ENCODE data around the gene CTNNA3.

Gene CTNNA3

GRCh38 chr10:66246177-66246576 lies 1449.8 kb downstream of the CTNNA3 start:
- no peaks in the 10 kb centered on the region for H3K4me1 ChIP-seq
- no peak for TF ChIP-seq CTCF (IDR thresholded peaks at IDR 0.05)
- no peaks in the 10 kb centered on the region for H3K9me3 ChIP-seq (ENCODE audit: control insufficient read depth, low read length)
- H3K9ac ChIP-seq, result no peak overlapping the region
- H3K27ac ChIP-seq, result no peak overlapping the region
- H3K4me3 ChIP-seq (ENCODE audit: low read depth, low read length), result no peak overlapping the region
- no peaks in the 10 kb centered on the region for H3K36me3 ChIP-seq (ENCODE audit: control insufficient read depth, insufficient read depth, low read length)
- no peak overlapping the region for H3K4me2 ChIP-seq (ENCODE audit: low read length)
- H2AFZ ChIP-seq, result no peak overlapping the region
- H3K79me2 ChIP-seq, result no peaks in the 10 kb centered on the region
- no peaks in the 10 kb centered on the region for H3K27me3 ChIP-seq (ENCODE audit: control insufficient read depth, insufficient read depth, low read length)

- no peaks in the 10 kb centered on the region for H3K27me3 ChIP-seq (ENCODE audit: control insufficient read depth, insufficient read depth, low read length)
- no peaks in the 10 kb centered on the region for H3K9me3 ChIP-seq (ENCODE audit: control insufficient read depth, low read length)
- no peak overlapping the region for H3K4me2 ChIP-seq (ENCODE audit: low read length)
- TF ChIP-seq CTCF (IDR thresholded peaks at IDR 0.05), result no peak
- H3K4me3 ChIP-seq (ENCODE audit: low read depth, low read length), result no peak overlapping the region
- H3K9ac ChIP-seq, result no peak overlapping the region
- H3K27ac ChIP-seq, result no peak overlapping the region
- no peaks in the 10 kb centered on the region for H3K79me2 ChIP-seq
- no peak overlapping the region for H2AFZ ChIP-seq
- no peaks in the 10 kb centered on the region for H3K4me1 ChIP-seq
- no peaks in the 10 kb centered on the region for H3K36me3 ChIP-seq (ENCODE audit: control insufficient read depth, insufficient read depth, low read length)
Measured at GRCh38 chr10:66244953-66245352, 1451.0 kb downstream of the CTNNA3 start.

- TF ChIP-seq CTCF (IDR thresholded peaks at IDR 0.05), result no peak
- H2AFZ ChIP-seq, result no peak overlapping the region
- H3K27ac ChIP-seq, result no peak overlapping the region
Measured at GRCh38 chr10:66242885-66243284, 1453.1 kb downstream of the CTNNA3 start.

DNA sequence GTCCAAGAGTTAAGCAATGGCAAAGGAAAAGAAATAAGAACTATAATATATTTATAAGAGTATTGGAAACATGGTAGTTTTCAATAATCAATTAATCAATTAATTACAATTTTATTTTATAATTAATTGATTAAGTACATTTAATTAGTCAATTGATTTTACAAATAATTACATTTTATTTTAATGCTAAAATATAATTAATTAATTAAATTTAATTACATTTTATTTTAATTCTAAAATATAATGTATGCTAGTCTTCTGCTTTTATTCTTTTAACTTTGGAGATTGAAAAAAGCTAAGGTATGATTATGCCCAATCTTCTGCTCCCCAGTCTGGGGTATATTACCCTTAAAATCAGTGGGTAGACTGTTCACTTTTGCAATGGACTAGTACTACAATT lies 1456.9 kb downstream of the CTNNA3 start:
- no peaks in the 10 kb centered on the region for H3K79me2 ChIP-seq
- no peaks in the 10 kb centered on the region for H3K9me3 ChIP-seq (ENCODE audit: control insufficient read depth, low read length)
- H3K4me2 ChIP-seq (ENCODE audit: low read length), result no peak overlapping the region
- H3K9ac ChIP-seq, result no peak overlapping the region
- TF ChIP-seq CTCF (IDR thresholded peaks at IDR 0.05), result no peak
- no peaks in the 10 kb centered on the region for H3K27me3 ChIP-seq (ENCODE audit: control insufficient read depth, insufficient read depth, low read length)
- no peaks in the 10 kb centered on the region for H3K4me1 ChIP-seq
- H2AFZ ChIP-seq, result no peak overlapping the region
- no peak overlapping the region for H3K27ac ChIP-seq
- H3K36me3 ChIP-seq (ENCODE audit: control insufficient read depth, insufficient read depth, low read length), result no peaks in the 10 kb centered on the region
- no peak overlapping the region for H3K4me3 ChIP-seq (ENCODE audit: low read depth, low read length)

More at GRCh38 chr10:66242885-66243284, 1453.1 kb downstream of the CTNNA3 start:
- Histone ChIP-seq H3K79me2 (no peaks in the 10 kb centered on the region), H3K4me1 (no peaks in the 10 kb centered on the region), H3K36me3 (ENCODE audit: control insufficient read depth, insufficient read depth, low read length) (no peaks in the 10 kb centered on the region), H3K9me3 (ENCODE audit: control insufficient read depth, low read length) (no peaks in the 10 kb centered on the region), H3K27me3 (ENCODE audit: control insufficient read depth, insufficient read depth, low read length) (no peaks in the 10 kb centered on the region), H3K4me2 (ENCODE audit: low read length) (no peak overlapping the region), H3K4me3 (ENCODE audit: low read depth, low read length) (no peak overlapping the region), H3K9ac (no peak overlapping the region)

DNA sequence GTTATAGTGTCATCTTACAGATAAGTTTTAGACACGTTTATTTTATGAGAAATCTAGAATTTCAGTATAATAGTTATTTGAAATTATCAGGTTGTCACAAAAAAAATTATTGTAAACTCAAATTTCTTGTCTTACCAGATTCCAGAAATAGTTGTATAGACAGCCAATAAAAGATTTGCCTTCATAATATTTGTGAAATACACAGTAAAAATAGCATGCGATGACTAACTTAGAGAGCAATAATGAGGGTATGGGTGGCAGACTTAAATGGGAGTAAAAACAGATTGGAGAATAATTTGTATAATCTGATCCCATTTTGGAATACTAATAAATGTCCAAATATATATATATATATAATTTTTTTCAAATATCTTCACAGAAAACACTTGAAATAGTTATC lies 1457.7 kb downstream of the CTNNA3 start:
- H3K27ac ChIP-seq, result no peak overlapping the region
- H3K36me3 ChIP-seq (ENCODE audit: control insufficient read depth, insufficient read depth, low read length), result no peaks in the 10 kb centered on the region
- no peak for TF ChIP-seq CTCF (IDR thresholded peaks at IDR 0.05)
- H3K27me3 ChIP-seq (ENCODE audit: control insufficient read depth, insufficient read depth, low read length), result no peaks in the 10 kb centered on the region
- H3K79me2 ChIP-seq, result no peaks in the 10 kb centered on the region
- H3K4me2 ChIP-seq (ENCODE audit: low read length), result no peak overlapping the region
- no peaks in the 10 kb centered on the region for H3K9me3 ChIP-seq (ENCODE audit: control insufficient read depth, low read length)
- H2AFZ ChIP-seq, result no peak overlapping the region
- no peaks in the 10 kb centered on the region for H3K4me1 ChIP-seq
- no peak overlapping the region for H3K4me3 ChIP-seq (ENCODE audit: low read depth, low read length)
- H3K9ac ChIP-seq, result no peak overlapping the region

Data from parathyroid adenoma (tissue), 2 donors.